Activated T-cell treated with anti-CD3 and anti-CD28 coated beads for 48 hours (primary cell): ENCODE measurements around the gene FAM9C.
A peak's percentile ranks its signal among the peaks of the same experiment; 100 is the strongest.
"Not testable (repeated sequence)": the region's sequence is repeated elsewhere in the genome, so short reads cannot be mapped to it uniquely, and the experiment has no call there.

ENCODE experiments used
- DNase-seq: peaks from one replicate; pipeline ENCODE4 v3.0.0-alpha.2; 2020; ENCODE audit warnings: low read depth

The FAM9C gene

GRCh38 chrX:13044441-13044840, at the start of gene FAM9C:
TSS of gene FAM9C (minus strand) at chrX:13044620. CDS start at chrX:13043789, 831 bp downstream.
- DNase-seq = no peak

- no peak for DNase-seq
Measured at GRCh38 chrX:13093529-13094140, 49.2 kb upstream of the FAM9C start.

GRCh38 chrX:13092455-13092941, 48.1 kb upstream of the FAM9C start:
- DNase-seq = peak; percentile 55

- no peak for DNase-seq
Measured at GRCh38 chrX:13091111-13091765, 46.8 kb upstream of the FAM9C start.

- DNase-seq = no peak
Measured at GRCh38 chrX:13090339-13091110, 46.1 kb upstream of the FAM9C start.

- no peak for DNase-seq
Measured at GRCh38 chrX:13090027-13090338, 45.6 kb upstream of the FAM9C start.

- DNase-seq = no peak
Measured at GRCh38 chrX:13088156-13088487, 43.7 kb upstream of the FAM9C start.

GRCh38 chrX:13087322-13088155, 43.1 kb upstream of the FAM9C start:
- no peak for DNase-seq

- DNase-seq = not testable (repeated sequence)
Measured at GRCh38 chrX:13086793-13087321, 42.4 kb upstream of the FAM9C start.

GRCh38 chrX:13086076-13086475, 41.7 kb upstream of the FAM9C start:
- DNase-seq = no peak

GRCh38 chrX:13085526-13085925, 41.1 kb upstream of the FAM9C start:
- DNase-seq = no peak

GRCh38 chrX:13084611-13085010, 40.2 kb upstream of the FAM9C start:
- no peak for DNase-seq

GRCh38 chrX:13083755-13084326, 39.4 kb upstream of the FAM9C start:
- not testable (repeated sequence) for DNase-seq

GRCh38 chrX:13082206-13083065, 38.0 kb upstream of the FAM9C start:
- no peak for DNase-seq

GRCh38 chrX:13081395-13082205, 37.2 kb upstream of the FAM9C start:
- no peak for DNase-seq

GRCh38 chrX:13080128-13080795, 35.8 kb upstream of the FAM9C start:
- DNase-seq = no peak

GRCh38 chrX:13078739-13079444, 34.5 kb upstream of the FAM9C start:
- no peak for DNase-seq

- DNase-seq = no peak
Measured at GRCh38 chrX:13077168-13077567, 32.7 kb upstream of the FAM9C start.
